Measurements from ENCODE around the gene FAM53B. TPM values are rescaled to one million over a fixed set of nuclear protein-coding genes. Genes with fewer than 3 reads are reported as not detected.

Gene FAM53B
- total RNA-seq, 1 donor from 2014 or later: 28.3 TPM

DNA sequence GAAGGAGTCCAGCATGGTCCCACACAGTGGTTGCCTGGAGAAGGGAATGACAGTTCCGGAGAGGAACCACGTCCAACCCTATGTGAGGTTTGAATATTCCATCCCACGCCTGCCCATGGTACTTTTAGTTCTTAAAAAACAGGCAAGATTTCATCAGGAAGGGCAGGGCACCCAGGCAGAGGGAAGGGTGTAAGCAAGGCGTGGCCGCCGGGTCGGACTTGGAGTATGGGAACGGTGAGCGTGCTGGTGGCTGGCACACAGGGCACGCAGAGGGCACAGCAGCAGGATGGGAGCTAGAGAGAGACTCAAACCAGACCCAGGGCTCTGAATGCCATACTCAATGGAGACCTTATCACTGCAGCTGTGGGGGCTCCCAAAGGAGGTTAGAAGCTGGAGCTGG is 34.3 kb downstream of the FAM53B start:
- no peak for DNase-seq (ENCODE audit: low read depth)

DNA sequence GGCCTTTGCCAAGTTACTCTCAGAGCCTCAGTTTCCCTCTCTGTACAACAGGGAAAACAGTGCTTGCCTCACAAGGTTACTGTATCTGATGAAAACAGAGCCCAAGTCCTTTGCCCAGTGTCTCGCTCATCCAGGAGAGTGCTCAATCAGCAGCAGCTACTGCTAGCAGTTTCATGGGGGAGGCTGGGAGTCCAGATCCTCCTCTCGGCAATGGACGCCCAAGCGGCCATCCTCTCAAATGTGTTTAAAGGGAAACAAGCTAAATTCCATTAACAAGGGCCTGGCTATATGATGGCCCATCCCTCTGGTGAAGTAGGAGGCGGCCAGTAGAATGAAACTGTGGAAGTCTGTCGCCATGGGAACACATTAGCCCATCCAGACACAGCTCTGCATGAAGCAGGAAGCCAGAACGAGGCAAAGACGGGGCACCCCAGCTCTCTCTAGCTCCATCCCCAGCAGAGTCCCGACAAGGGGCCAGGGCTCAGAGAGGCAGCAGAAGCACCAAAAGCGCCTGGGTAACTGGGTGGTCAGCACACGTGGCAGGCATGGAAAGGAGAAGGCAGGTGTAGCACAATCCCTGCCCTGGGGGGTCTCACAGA is 35.2 kb downstream of the FAM53B start:
- no peak for DNase-seq (ENCODE audit: low read depth)

GRCh38 chr10:124708246-124708779 is 35.9 kb downstream of the FAM53B start:
- no peak for DNase-seq (ENCODE audit: low read depth)

- DNase-seq (ENCODE audit: low read depth): no peak
Observed at GRCh38 chr10:124707551-124707950, 36.6 kb downstream of the FAM53B start.

DNA sequence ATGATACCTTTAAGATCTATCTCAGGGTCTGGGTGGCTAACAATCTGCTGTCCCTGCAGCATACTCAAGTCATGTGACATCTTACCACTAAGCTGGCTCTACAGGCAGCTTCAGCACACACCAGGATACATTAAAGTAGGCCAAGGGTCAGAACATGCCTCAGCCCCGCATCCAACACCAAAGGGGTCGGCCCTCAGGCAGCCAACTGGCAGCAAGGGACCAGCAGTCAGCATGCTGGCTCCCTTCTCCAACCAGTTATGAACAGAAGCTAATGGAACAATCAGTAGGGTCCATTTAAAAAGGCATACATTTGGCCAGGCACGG is 37.1 kb downstream of the FAM53B start:
- DNase-seq (ENCODE audit: low read depth): no peak

DNA sequence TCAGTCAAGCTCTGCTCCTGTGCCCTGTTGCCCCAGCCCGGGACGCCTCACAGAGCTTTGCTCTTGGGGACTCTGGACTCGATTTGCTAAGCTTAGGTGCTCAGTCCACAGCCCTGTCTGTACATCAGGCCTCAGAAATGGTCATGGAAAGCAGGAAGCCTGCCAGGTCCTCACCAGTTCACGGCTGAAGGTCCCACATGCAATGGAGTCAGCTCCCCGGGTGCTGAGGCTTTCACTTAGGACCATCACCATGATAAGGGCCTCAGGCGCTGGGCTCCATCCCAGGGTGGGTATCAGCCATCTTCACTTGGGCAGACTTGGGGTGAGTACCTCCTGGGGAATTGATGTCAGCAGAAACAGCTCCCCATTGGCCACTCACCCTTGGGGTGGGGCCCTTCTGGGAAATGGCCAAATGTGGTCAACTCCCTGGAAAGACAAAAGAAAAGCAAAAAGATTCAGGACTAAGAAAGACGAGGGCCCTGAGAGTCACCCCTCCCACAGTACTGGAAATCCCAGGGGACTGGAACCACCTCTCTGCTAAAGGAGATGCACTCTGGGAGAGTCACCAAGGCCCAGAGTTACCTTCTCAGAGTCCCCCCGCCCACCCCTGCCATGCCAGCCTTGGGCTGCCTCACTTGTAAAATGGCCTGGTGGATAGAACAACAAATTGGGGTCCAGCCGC is 37.6 kb downstream of the FAM53B start:
- DNase-seq (ENCODE audit: low read depth): no peak

DNA sequence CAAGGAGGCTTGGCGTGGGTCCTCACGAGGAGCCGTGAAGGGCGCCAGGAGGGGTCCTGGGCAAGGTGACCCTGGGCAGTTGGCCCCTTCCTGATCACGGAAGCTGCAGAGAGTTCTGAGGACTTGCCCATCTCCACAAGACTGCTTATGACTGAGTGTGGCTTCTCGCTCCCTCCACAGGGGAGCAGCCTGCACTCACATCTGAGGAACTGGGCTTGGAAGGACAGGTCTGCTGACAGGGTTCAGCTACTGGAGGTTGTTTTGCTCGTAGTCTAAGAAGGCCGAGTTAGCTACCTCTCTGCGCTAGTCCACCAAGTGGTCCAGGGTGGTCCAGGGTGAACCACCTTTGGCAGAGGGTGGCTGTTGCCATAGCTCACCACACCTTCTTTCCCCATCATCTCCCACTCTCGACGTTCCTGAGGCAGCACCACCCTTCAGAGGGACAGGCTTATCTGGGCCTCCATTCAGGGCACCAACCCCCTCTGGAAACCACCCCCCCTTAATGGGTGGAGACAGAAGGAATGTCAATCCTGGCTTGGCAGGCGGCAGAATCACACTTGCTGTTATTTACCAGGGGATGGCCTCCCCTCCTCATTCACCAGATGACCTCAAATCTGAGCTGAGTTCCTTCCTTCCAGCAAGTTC is 38.2 kb downstream of the FAM53B start:
- DNase-seq (ENCODE audit: low read depth): no peak

DNA sequence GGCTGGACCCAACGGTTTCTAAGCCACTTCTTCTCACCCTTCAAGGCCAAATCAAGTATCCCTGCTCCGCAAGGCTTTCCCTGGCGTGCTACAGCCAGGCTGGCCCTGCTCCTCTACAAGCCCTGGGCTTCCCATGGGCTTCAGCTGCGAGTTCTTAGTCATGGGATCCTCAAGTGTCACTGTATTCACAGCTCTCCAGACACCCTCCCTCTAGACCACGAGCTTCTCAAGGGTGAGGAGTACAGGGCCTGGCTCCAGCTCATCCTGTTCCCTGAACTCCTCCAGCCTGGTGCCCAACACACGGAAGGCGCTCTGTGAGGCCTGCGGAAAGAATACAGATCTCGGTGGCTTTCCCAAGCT is 38.8 kb downstream of the FAM53B start:
- peak; percentile 64 for DNase-seq (ENCODE audit: low read depth)

- DNase-seq (ENCODE audit: low read depth): peak; percentile 76
Observed at GRCh38 chr10:124704428-124705380, 39.5 kb downstream of the FAM53B start.

GRCh38 chr10:124703778-124704427 is 40.3 kb downstream of the FAM53B start:
- peak; percentile 80 for DNase-seq (ENCODE audit: low read depth)

DNA sequence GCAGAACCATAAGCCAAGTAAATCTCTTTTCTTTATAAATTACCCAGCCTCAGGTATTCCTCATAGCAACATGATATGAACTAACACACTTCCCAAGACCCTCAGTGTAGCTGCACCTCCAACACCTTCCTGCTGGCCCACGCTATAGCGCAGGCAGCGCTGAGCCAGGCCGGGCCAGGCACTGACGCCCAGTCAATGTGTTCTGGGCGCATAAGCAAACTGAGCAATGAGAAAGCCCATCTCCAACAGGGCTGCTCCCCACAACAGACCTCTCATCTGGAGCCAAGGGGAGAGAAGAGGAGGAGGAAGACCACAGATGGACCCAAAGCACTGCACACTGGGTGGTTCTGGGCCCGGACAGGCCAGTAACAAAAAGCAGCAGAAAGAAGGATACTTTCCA is 40.8 kb downstream of the FAM53B start:
- no peak for DNase-seq (ENCODE audit: low read depth)

GRCh38 chr10:124701881-124702656 is 42.1 kb downstream of the FAM53B start:
- no peak for DNase-seq (ENCODE audit: low read depth)

DNA sequence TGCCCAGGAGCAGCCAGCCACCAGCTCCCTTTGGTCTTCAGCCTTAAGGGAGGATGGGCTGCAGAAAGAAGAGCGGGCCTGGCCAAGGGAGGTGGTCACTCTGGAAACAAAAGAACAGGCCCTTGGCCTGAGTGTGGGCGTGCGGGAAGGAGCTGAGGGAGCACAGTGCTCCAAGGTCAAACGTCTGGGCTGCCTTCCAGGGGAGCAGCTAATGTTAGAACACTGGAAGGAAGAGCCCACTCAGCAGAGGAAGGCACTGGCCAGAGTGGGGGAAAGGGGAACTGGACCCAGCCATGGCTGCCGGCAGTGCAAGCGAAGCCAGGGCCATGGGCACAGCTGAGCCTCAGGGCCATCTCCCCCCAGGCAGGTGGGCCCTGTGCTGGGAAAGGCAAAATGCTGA is 42.7 kb downstream of the FAM53B start:
- DNase-seq (ENCODE audit: low read depth): peak; percentile 92

DNA sequence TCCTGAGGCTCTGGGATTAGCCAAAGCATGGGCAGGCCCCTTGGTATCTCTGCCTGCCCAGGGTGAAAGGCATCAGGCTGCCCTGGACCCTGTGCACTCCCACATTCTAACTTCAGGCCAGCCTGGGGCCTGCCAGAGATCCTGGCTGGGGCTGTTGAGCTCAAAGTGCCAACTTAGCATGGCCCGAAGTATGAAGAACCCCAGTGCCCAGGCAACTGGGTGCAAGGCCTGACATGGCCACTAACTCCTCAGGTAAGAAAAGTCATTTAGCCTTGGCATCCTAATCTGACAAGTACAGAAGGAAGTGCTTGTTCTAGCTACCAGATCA is 43.2 kb downstream of the FAM53B start:
- DNase-seq (ENCODE audit: low read depth): no peak

GRCh38 chr10:124700293-124701037 is 43.7 kb downstream of the FAM53B start:
- DNase-seq (ENCODE audit: low read depth): no peak

DNA sequence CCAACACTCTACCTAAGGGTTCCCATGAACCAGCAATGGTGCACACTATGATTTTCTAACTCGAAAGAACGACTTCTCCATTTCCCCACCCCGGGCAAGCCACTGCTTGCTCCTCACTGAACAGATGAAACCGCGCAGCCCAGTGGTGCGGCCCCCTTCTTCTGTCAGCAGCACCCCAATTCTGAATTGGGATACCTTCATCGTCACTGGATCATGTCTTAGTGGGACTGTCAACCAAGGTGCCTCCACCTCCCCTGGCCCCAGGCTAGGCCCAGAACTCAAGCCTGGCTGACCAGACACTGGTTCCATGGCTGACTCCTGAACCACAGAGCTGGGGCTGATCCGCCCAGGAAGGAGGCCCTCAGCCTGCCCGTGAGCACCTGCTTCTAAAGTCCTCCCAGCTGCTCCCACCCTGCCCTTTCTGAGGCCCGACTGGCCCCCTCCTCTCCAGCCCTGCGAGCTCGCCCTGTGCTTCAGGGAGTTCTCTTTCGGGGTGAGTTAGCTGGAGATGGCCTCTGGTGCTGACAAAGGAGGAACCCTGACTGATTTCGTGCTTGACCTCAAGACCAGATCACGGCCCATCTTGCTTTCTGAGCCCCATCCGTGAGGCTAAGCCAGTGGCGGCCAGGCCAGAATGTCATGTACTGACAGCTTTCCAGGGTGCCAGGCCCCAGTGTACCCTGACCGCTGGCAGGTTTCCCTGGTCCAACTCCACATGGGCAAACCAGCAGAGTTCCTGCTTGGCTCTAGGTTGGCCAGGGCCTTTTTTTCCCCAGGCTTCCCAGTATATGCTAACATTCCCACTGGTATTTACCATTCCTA is 44.5 kb downstream of the FAM53B start:
- peak; percentile 40 for DNase-seq (ENCODE audit: low read depth)

DNA sequence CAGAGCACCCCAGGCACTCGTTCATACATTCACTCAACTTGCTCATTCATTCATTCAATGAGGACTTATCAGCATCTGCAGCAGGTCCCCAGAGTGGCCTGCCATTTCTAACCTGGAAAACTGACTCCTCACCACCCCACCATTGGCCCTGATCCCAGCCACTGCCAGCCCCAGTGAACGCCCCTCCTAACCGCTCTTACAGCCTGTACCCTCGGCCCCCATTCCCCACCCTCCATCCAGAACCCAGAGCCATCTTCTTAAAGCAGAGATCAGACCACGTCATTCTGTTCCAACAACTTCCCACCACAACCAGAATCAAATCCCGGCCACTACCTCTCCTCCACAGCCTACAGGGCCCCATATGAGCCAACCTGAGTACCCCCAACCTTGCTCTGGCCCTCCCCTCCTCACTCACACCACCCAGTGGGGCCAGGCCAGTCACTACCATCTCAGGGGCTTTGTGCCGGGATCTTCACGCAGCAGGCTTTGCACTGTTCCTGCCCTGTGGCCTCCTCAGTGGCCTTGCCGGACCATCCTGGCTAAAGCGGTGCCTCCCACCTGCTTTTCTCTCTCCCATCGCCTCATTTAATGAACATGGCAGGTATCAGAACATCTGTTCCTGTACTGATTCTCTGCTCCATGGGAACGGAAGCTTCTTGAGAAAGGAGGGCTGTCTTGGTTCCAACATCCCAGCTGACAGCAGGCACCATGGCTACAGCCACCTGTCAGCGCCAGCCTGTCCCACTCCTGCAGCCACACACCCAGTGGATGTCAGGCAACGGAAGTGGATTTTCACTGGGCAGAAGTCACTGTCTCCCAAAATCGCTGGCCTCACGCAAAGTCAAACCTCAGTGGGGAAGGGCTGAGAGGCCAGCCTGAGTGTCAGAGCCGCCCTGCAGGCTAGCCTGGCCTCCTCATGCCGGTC is 45.4 kb downstream of the FAM53B start:
- peak; percentile 75 for DNase-seq (ENCODE audit: low read depth)

Data from myocyte (in vitro differentiated cells).